Testis (tissue), 2 donors: Measurements from ENCODE around the gene SLIT3.

ENCODE experiments used
- CTCF ChIP-seq, 3 experiments: fragments of 450-650 bp in 2 of 3; fragments of 200-600 bp in 1 of 3; sonication (generic) in 1 of 3; IDR thresholded peaks; one replicate each; pipeline ENCODE4 v1.5.1; 2016 to 2019; ENCODE audit warnings: antibody characterized with exemption in 3 of 3, mild to moderate bottlenecking in 2 of 3, moderate library complexity in 1 of 3
- POLR2A ChIP-seq: fragments of 450-650 bp; IDR thresholded peaks from one replicate; pipeline ENCODE4 v1.6.1; 2017; ENCODE audit warnings: antibody characterized with exemption, mild to moderate bottlenecking, moderate library complexity

GRCh38 chr5:169178754-169179153, 122.2 kb downstream of the SLIT3 start:
- TF ChIP-seq CTCF (IDR thresholded peaks at IDR 0.05) (no peak), POLR2A (no peak)
